Measurements from ENCODE around the gene FAM168B. TPM values are rescaled to one million over a fixed set of nuclear protein-coding genes. Genes with fewer than 3 reads are reported as not detected.

Gene FAM168B
- polyA plus RNA-seq, 1 donor (not counting 4 experiments of a cell fraction or from before 2014, with no cell fraction given) = 50.8 TPM

GRCh38 chr2:131127076-131127475 lies 33.8 kb upstream of the FAM168B start:
- Histone ChIP-seq H3K9me3 (ENCODE audit: control insufficient read depth, low read depth, low read length) (no peaks in the 10 kb centered on the region), H4K20me1 (ENCODE audit: control insufficient read depth, extremely low read depth, insufficient read depth, low read length) (no peaks in the 10 kb centered on the region), H3K36me3 (ENCODE audit: control insufficient read depth in 2 of 2, extremely low read depth in 1 of 2, insufficient read depth in 2 of 2, low read length in 2 of 2) (peaks cover 30 to 32% of the 10 kb centered on the region in 2 experiments), H3K9ac (ENCODE audit: control insufficient read depth, extremely low read depth, insufficient read depth, low read length) (no peak overlapping the region), H3K9me1 (ENCODE audit: control insufficient read depth, extremely low read depth, insufficient read depth, low read length) (no peaks in the 10 kb centered on the region), H3K4me1 (ENCODE audit: control insufficient read depth, extremely low read depth, insufficient read depth, low read length) (no peaks in the 10 kb centered on the region), H3K79me2 (ENCODE audit: control insufficient read depth, insufficient read depth, low read length) (peaks cover 19% of the 10 kb centered on the region), H2AFZ (ENCODE audit: control insufficient read depth, low read length) (no peak overlapping the region), H3K4me2 (ENCODE audit: control insufficient read depth, extremely low read depth, insufficient read depth, low read depth, low read length) (no peak overlapping the region), H3K4me3 (ENCODE audit: control insufficient read depth in 2 of 3, extremely low read depth in 1 of 3, insufficient read depth in 2 of 3, low read depth in 1 of 3, low read length in 3 of 3) (no peak overlapping the region), H3K27me3 (ENCODE audit: control insufficient read depth, extremely low read depth, insufficient read depth, low read length) (no peaks in the 10 kb centered on the region), H3K27ac (ENCODE audit: control insufficient read depth, insufficient read depth, low read length) (no peak overlapping the region)
- DNase-seq (ENCODE audit: low read depth, low spot score) (no peak), FAIRE-seq (no peak)
- dilution Hi-C loops (cut with MboI; ENCODE audit: extremely low pct_ligation_motif_present, low sequenced_read_pairs) = no loop called here
- TF ChIP-seq EZH2 (IDR thresholded peaks at IDR 0.05; ENCODE audit: low read length) = no peak
- no peak for TF ChIP-seq CTCF (optimal IDR thresholded peaks at IDR 0.05 in 1 of 3, IDR thresholded peaks at IDR 0.05 in 1 of 3, conservative IDR thresholded peaks at IDR 0.05 in 1 of 3; ENCODE audit: extremely low read depth in 1 of 3, insufficient read depth in 2 of 3, low read length in 3 of 3)

GRCh38 chr2:131126436-131126835 lies 33.2 kb upstream of the FAM168B start:
- no peak overlapping the region for H3K9ac ChIP-seq (ENCODE audit: control insufficient read depth, extremely low read depth, insufficient read depth, low read length)
- H3K9me1 ChIP-seq (ENCODE audit: control insufficient read depth, extremely low read depth, insufficient read depth, low read length) = no peaks in the 10 kb centered on the region
- no peak overlapping the region for H2AFZ ChIP-seq (ENCODE audit: control insufficient read depth, low read length)
- H3K79me2 ChIP-seq (ENCODE audit: control insufficient read depth, insufficient read depth, low read length) = peaks cover 21% of the 10 kb centered on the region
- peaks cover 30 to 32% of the 10 kb centered on the region in 2 experiments for H3K36me3 ChIP-seq (ENCODE audit: control insufficient read depth in 2 of 2, extremely low read depth in 1 of 2, insufficient read depth in 2 of 2, low read length in 2 of 2)
- FAIRE-seq (no peak), DNase-seq (ENCODE audit: low read depth, low spot score) (no peak)
- no peak overlapping the region for H3K27ac ChIP-seq (ENCODE audit: control insufficient read depth, insufficient read depth, low read length)
- no peak overlapping the region for H3K4me3 ChIP-seq (ENCODE audit: control insufficient read depth in 2 of 3, extremely low read depth in 1 of 3, insufficient read depth in 2 of 3, low read depth in 1 of 3, low read length in 3 of 3)
- no peaks in the 10 kb centered on the region for H4K20me1 ChIP-seq (ENCODE audit: control insufficient read depth, extremely low read depth, insufficient read depth, low read length)
- dilution Hi-C loops (cut with MboI; ENCODE audit: extremely low pct_ligation_motif_present, low sequenced_read_pairs) = no loop called here
- no peaks in the 10 kb centered on the region for H3K9me3 ChIP-seq (ENCODE audit: control insufficient read depth, low read depth, low read length)
- no peaks in the 10 kb centered on the region for H3K4me1 ChIP-seq (ENCODE audit: control insufficient read depth, extremely low read depth, insufficient read depth, low read length)
- no peaks in the 10 kb centered on the region for H3K27me3 ChIP-seq (ENCODE audit: control insufficient read depth, extremely low read depth, insufficient read depth, low read length)
- H3K4me2 ChIP-seq (ENCODE audit: control insufficient read depth, extremely low read depth, insufficient read depth, low read depth, low read length) = no peak overlapping the region
- no peak for TF ChIP-seq CTCF (optimal IDR thresholded peaks at IDR 0.05 in 1 of 3, IDR thresholded peaks at IDR 0.05 in 1 of 3, conservative IDR thresholded peaks at IDR 0.05 in 1 of 3; ENCODE audit: extremely low read depth in 1 of 3, insufficient read depth in 2 of 3, low read length in 3 of 3)
- no peak for TF ChIP-seq EZH2 (IDR thresholded peaks at IDR 0.05; ENCODE audit: low read length)

Data from keratinocyte (primary cell).